H1 (cell line): ENCODE data around the gene TBC1D2B. TPM values are rescaled to one million over a fixed set of nuclear protein-coding genes. Genes with fewer than 3 reads are reported as not detected.

ENCODE experiments used
- CTCF ChIA-PET: fragments of 300-600 bp; sonication (Branson Sonifier 250); formaldehyde crosslinking; loops from one replicate; lab custom pipeline; 2021; ENCODE audit not compliant: partially characterized antibody; lab: Charles Lee
- POLR2A ChIA-PET: fragments of 300-600 bp; sonication (Branson Sonifier 250); formaldehyde crosslinking; loops from one replicate; lab custom pipeline; 2021; ENCODE audit warnings: inconsistent platforms; ENCODE audit not compliant: partially characterized antibody; lab: Charles Lee
- DNase-seq, 2 experiments: peaks; one replicate each; pipeline versions ENCODE4 v3.0.0 to v3.0.0-alpha.2; 2010 to 2022; ENCODE audit warnings: low spot score in 2 of 2, low read depth in 1 of 2, mixed read lengths in 1 of 2
- FAIRE-seq: peaks from 2 replicates; lab custom pipeline; 2011; peaks lifted over from hg19 to GRCh38; lab: Jason Lieb, UNC
- H2AFZ ChIP-seq: 2 replicates; pipeline ENCODE4 v1.8.1; 2012; ENCODE audit warnings: low read length, inconsistent platforms
- H2AK5ac ChIP-seq: 2 replicates; pipeline ENCODE4 v1.6.1; 2013; ENCODE audit warnings: low read depth, low read length
- H2BK120ac ChIP-seq: replicated peaks from 2 replicates; pipeline ENCODE3; 2013; ENCODE audit warnings: low read depth, low read length, inconsistent platforms
- H2BK12ac ChIP-seq: 2 replicates; pipeline ENCODE4 v1.6.1; 2013; ENCODE audit warnings: low read depth, low read length
- H2BK15ac ChIP-seq: 2 replicates; pipeline ENCODE4 v1.6.1; 2013; ENCODE audit warnings: low read length
- H2BK20ac ChIP-seq: 2 replicates; pipeline ENCODE4 v1.6.1; 2013; ENCODE audit warnings: low read length
- H2BK5ac ChIP-seq: 2 replicates; pipeline ENCODE4 v1.6.1; 2013; ENCODE audit warnings: low read depth, low read length
- H3K14ac ChIP-seq: 2 replicates; pipeline ENCODE4 v1.6.1; 2013; ENCODE audit warnings: inconsistent platforms; ENCODE audit not compliant: insufficient read length
- H3K18ac ChIP-seq: 2 replicates; pipeline ENCODE4 v1.6.1; 2013; ENCODE audit warnings: low read length; ENCODE audit errors: extremely low read depth
- H3K23ac ChIP-seq: 2 replicates; pipeline ENCODE4 v1.6.1; 2013; ENCODE audit warnings: inconsistent platforms; ENCODE audit not compliant: insufficient read length
- H3K23me2 ChIP-seq: 2 replicates; pipeline ENCODE4 v1.6.1; 2013; ENCODE audit warnings: low read depth, low read length
- H3K27ac ChIP-seq: 2 replicates; pipeline ENCODE4 v1.6.1; 2011; ENCODE audit warnings: low read depth, low read length, inconsistent platforms
- H3K27me3 ChIP-seq, 4 experiments: replicated peaks in 1 of 4; 1 replicate in 1 of 4; 2 replicates in 3 of 4; pipeline versions ENCODE4 v1.6.1 to v1.8.1; 2011 to 2013; ENCODE audit warnings: low read length in 3 of 4, mild to moderate bottlenecking in 3 of 4, inconsistent platforms in 2 of 4, mixed read lengths in 2 of 4, moderate library complexity in 1 of 4; ENCODE audit not compliant: control insufficient read depth in 3 of 4, insufficient read depth in 3 of 4; ENCODE audit errors: extremely low read depth in 1 of 4
- H3K36me3 ChIP-seq, 4 experiments: 2 replicates each; pipeline versions ENCODE4 v1.6.1 to v1.8.1; 2011 to 2013; ENCODE audit warnings: mild to moderate bottlenecking in 4 of 4, low read length in 3 of 4, moderate library complexity in 2 of 4, control low read depth in 1 of 4, inconsistent platforms in 1 of 4; ENCODE audit not compliant: insufficient read depth in 4 of 4, control insufficient read depth in 2 of 4
- H3K4ac ChIP-seq: replicated peaks from 2 replicates; pipeline ENCODE3; 2013; ENCODE audit warnings: low read length, low read depth, mixed read lengths, inconsistent platforms; ENCODE audit not compliant: insufficient read length
- H3K4me1 ChIP-seq, 4 experiments: replicated peaks in 1 of 4; 1 replicate in 1 of 4; 2 replicates in 3 of 4; pipeline versions ENCODE4 v1.6.1 to v1.8.1; 2011 to 2013; ENCODE audit warnings: low read length in 3 of 4, inconsistent platforms in 2 of 4, mixed read lengths in 1 of 4; ENCODE audit not compliant: insufficient read depth in 4 of 4, control insufficient read depth in 3 of 4
- H3K4me2 ChIP-seq, 2 experiments: 2 replicates each; pipeline versions ENCODE4 v1.6.1 to v1.8.1; 2011 to 2013; ENCODE audit warnings: low read depth in 2 of 2, low read length in 2 of 2, control low read depth in 1 of 2, inconsistent platforms in 1 of 2, mild to moderate bottlenecking in 1 of 2; ENCODE audit not compliant: insufficient read depth in 1 of 2
- H3K4me3 ChIP-seq, 4 experiments: fragments of 200-600, 300-600 bp in 1 of 4; sonication (generic), shearing (Covaris generic), sonication (Bioruptor Twin) in 1 of 4; 2 replicates each; pipeline versions ENCODE4 v1.5.1 to v1.8.1; 2011 to 2016; ENCODE audit warnings: low read length in 4 of 4, low read depth in 3 of 4, control low read depth in 2 of 4, inconsistent platforms in 2 of 4, mild to moderate bottlenecking in 2 of 4, mixed read lengths in 1 of 4, moderate library complexity in 1 of 4; ENCODE audit not compliant: insufficient read depth in 2 of 4; ENCODE audit errors: extremely low read depth in 1 of 4
- H3K56ac ChIP-seq: replicated peaks from 2 replicates; pipeline ENCODE3; 2013; ENCODE audit warnings: low read depth, mild to moderate bottlenecking, mixed read lengths, low read length, inconsistent platforms; ENCODE audit not compliant: insufficient read length
- H3K79me1 ChIP-seq: 2 replicates; pipeline ENCODE4 v1.6.1; 2013; ENCODE audit warnings: low read depth, low read length, control low read depth
- H3K79me2 ChIP-seq, 2 experiments: 2 replicates each; pipeline versions ENCODE4 v1.6.1 to v1.8.1; 2012 to 2013; ENCODE audit warnings: low read length in 2 of 2, mild to moderate bottlenecking in 2 of 2, inconsistent platforms in 1 of 2; ENCODE audit not compliant: insufficient read depth in 2 of 2, control insufficient read depth in 1 of 2
- H3K9ac ChIP-seq, 4 experiments: replicated peaks in 1 of 4; 1 replicate in 1 of 4; 2 replicates in 3 of 4; pipeline versions ENCODE4 v1.6.1 to v1.8.1; 2011 to 2013; ENCODE audit warnings: low read depth in 3 of 4, low read length in 3 of 4, control low read depth in 2 of 4, mild to moderate bottlenecking in 2 of 4, moderate library complexity in 2 of 4, inconsistent platforms in 1 of 4; ENCODE audit errors: extremely low read depth in 1 of 4
- H3K9me3 ChIP-seq, 2 experiments: 2 replicates each; pipeline versions ENCODE4 v1.6.1 to v1.8.1; 2012 to 2013; ENCODE audit warnings: mild to moderate bottlenecking in 2 of 2, moderate library complexity in 2 of 2, control low read depth in 1 of 2, inconsistent platforms in 1 of 2, low read depth in 1 of 2, low read length in 1 of 2, mixed read lengths in 1 of 2; ENCODE audit not compliant: insufficient read depth in 2 of 2
- H4K20me1 ChIP-seq, 2 experiments: replicated peaks in 1 of 2; 2 replicates each; pipeline versions ENCODE3 to v1.8.1; 2011 to 2013; ENCODE audit warnings: inconsistent platforms in 2 of 2, low read length in 2 of 2, mild to moderate bottlenecking in 1 of 2; ENCODE audit not compliant: insufficient read depth in 2 of 2, control insufficient read depth in 1 of 2
- H4K5ac ChIP-seq: 2 replicates; pipeline ENCODE4 v1.6.1; 2013; ENCODE audit warnings: low read length, low read depth, mixed read lengths, inconsistent platforms; ENCODE audit not compliant: insufficient read length
- H4K8ac ChIP-seq: 2 replicates; pipeline ENCODE4 v1.8.0; 2013; ENCODE audit warnings: mild to moderate bottlenecking, moderate library complexity, low read length, inconsistent platforms; ENCODE audit not compliant: insufficient read depth; ENCODE audit errors: extremely low read depth
- H4K91ac ChIP-seq: replicated peaks from 2 replicates; pipeline ENCODE3; 2013; ENCODE audit warnings: low read length, mixed read lengths, inconsistent platforms; ENCODE audit not compliant: insufficient read length
- BACH1 ChIP-seq: IDR thresholded peaks from 2 replicates; pipeline ENCODE4 v1.6.1; 2012; ENCODE audit warnings: low read length, improper control_type of control experiment
- SIX5 ChIP-seq: IDR thresholded peaks from 2 replicates; pipeline ENCODE4 v1.6.1; 2011; ENCODE audit warnings: mild to moderate bottlenecking, low read depth, low read length
- WGBS, 2 experiments: shearing (Covaris generic) in 1 of 2; methylation state at CpG; one replicate each; pipeline versions ENCODE4 v1.1.6 to v1.1.7; 2013 to 2015; ENCODE audit warnings: low lambda C conversion rate in 2 of 2, mixed read lengths in 2 of 2, inconsistent platforms in 1 of 2, low coverage in 1 of 2, missing lambda C conversion rate in 1 of 2; ENCODE audit not compliant: insufficient replicate concordance in 2 of 2, insufficient coverage in 1 of 2, insufficient read length in 1 of 2; ENCODE audit errors: extremely low coverage in 1 of 2, missing lambda C conversion rate in 1 of 2; 5-methylcytosine and 5-hydroxymethylcytosine counted together
- polyA plus RNA-seq, 7 experiments: library from polyadenylated mRNA; depleted of rRNA in 3 of 7; stranded (reverse) in 5 of 7; unstranded in 2 of 7; fragments of >200 nt in 5 of 7; fragments of 200-250 nt in 2 of 7; gene quantifications; 1 replicate in 5 of 7; 2 replicates in 1 of 7; 4 replicates in 1 of 7; pipeline versions ENCODE4 v1.2.1 to v1.2.3, GENCODE V29; 2011 to 2013; ENCODE audit warnings: missing spikeins in 2 of 7, mixed read lengths in 2 of 7
- total RNA-seq: library from RNA; stranded (reverse); fragmentation: NEBNext Ultra II Directional; extraction: Animal tissue kit (Norgen Biotek cat#: 25700); gene quantifications from 2 replicates; pipeline ENCODE4 v1.2.1, GENCODE V29; 2021

Gene TBC1D2B
- total and polyA plus RNA-seq, 2 of the 8 experiments (the other 6 are each of a cell fraction or from before 2014, with no cell fraction given): 11.9 to 19.5 TPM

DNA sequence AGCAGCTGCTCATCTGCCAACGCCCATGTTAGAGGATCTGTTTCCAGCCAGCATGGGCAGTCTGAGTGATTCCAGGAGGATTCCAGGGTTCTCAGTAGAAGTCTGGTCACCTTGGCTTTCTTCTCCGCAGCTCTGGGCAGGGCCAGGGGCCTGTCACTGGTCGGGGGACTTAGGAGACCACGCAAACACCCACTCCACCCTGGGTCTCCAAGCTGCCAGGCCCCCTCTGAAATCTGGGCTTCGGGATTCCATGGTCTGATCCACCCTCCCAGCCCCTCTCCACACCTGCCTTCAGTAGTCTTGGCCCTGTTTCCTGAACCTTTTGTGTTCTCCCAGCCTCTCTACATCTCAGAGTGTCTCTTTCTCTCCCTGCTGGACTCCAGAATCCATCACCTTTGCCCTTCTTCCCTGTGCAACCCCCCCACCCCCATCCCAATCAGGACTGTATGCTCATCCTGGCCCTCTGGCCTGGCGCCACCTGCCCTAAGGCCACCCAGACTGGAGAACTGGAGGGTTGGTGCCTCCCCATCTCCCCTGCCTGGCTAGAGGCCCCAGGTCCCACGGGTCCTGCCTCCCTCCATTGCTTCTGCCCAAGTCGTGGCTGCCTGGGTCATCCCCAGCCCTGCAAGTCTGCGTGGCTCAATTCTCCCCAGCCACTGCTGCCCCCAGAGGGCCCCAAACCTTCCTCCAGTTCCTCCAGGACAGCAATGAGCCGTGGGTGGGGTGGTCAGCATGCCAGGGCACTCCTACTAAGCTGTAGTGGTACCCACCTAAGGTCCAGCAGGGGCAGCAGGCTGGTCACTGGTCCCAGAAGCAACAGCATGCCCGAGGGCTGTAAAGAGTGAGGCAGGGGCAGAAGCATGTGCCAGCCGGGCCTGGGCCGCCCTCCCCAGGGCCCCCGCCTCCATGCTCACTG is 102.8 kb downstream of the TBC1D2B start:
- no peaks in the 10 kb centered on the region for H3K36me3 ChIP-seq
- H3K18ac ChIP-seq: no peak overlapping the region
- H4K8ac ChIP-seq: no peak overlapping the region
- no peak overlapping the region for H3K14ac ChIP-seq
- no peak overlapping the region for H3K4ac ChIP-seq
- no peak overlapping the region for H2BK120ac ChIP-seq
- H2AK5ac ChIP-seq: no peak overlapping the region
- H4K91ac ChIP-seq: no peak overlapping the region
- ChIA-PET POLR2A (no interaction called here), CTCF (interaction anchor here (3.5 kb wide), 1 partner anchor 8 kb away, joined by 17 read pairs; no protein-coding TSS in a partner anchor)
- no peak overlapping the region for H2BK15ac ChIP-seq
- no peaks in the 10 kb centered on the region for H3K4me1 ChIP-seq
- no peaks in the 10 kb centered on the region for H3K79me2 ChIP-seq
- H3K23ac ChIP-seq: no peak overlapping the region
- H4K5ac ChIP-seq: no peak overlapping the region
- no peaks in the 10 kb centered on the region for H3K79me1 ChIP-seq
- DNase-seq (peak in 1 of 2 experiments; percentile 38), FAIRE-seq (no peak)
- no peak overlapping the region for H3K4me2 ChIP-seq
- whole genome bisulfite sequencing, 2 experiments: 88% methylated on average over 13 of the region's 14 CpGs; no CpG with 5 or more reads in 1 of the 2 experiments
- no peaks in the 10 kb centered on the region for H3K23me2 ChIP-seq
- no peaks in the 10 kb centered on the region for H3K27me3 ChIP-seq
- no peak overlapping the region for H3K27ac ChIP-seq
- no peak overlapping the region for H3K4me3 ChIP-seq
- no peak overlapping the region for H3K9ac ChIP-seq
- H2BK5ac ChIP-seq: no peak overlapping the region
- H3K56ac ChIP-seq: no peak overlapping the region
- H3K9me3 ChIP-seq: no peaks in the 10 kb centered on the region
- H4K20me1 ChIP-seq: no peaks in the 10 kb centered on the region
- H2BK12ac ChIP-seq: no peak overlapping the region
- no peak overlapping the region for H2AFZ ChIP-seq
- no peak overlapping the region for H2BK20ac ChIP-seq
- TF ChIP-seq BACH1 (no peak), SIX5 (no peak)
